Measurements from ENCODE around the gene GRID1.

GRID1 gene

GRCh38 chr10:86349940-86350630 lies 16.5 kb downstream of the GRID1 start:
- no peak for TF ChIP-seq CTCF (conservative IDR thresholded peaks at IDR 0.05)
- H3K27ac ChIP-seq: no peak overlapping the region

GRCh38 chr10:86349474-86349873 lies 17.1 kb downstream of the GRID1 start:
- no peak overlapping the region for H3K27ac ChIP-seq
- no peak; the same call in 1 of the 2 replicates for TF ChIP-seq CTCF (conservative IDR thresholded peaks at IDR 0.05)

- no peak overlapping the region for H3K27ac ChIP-seq
- no peak for TF ChIP-seq CTCF (conservative IDR thresholded peaks at IDR 0.05)
Measured at GRCh38 chr10:86348321-86349210, 18.0 kb downstream of the GRID1 start.

- no peak for TF ChIP-seq CTCF (conservative IDR thresholded peaks at IDR 0.05)
- H3K27ac ChIP-seq: no peak overlapping the region
Measured at GRCh38 chr10:86347856-86348255, 18.7 kb downstream of the GRID1 start.

GRCh38 chr10:86346799-86347665 lies 19.6 kb downstream of the GRID1 start:
- no peak overlapping the region for H3K27ac ChIP-seq

More at GRCh38 chr10:86346799-86347665, 19.6 kb downstream of the GRID1 start:
- TF ChIP-seq CTCF (conservative IDR thresholded peaks at IDR 0.05): no peak
